Brain microvascular endothelial cell (primary cell): ENCODE data around the gene VEZF1.
"Not testable (repeated sequence)": the region's sequence is repeated elsewhere in the genome, so short reads cannot be mapped to it uniquely, and the experiment has no call there.

Experiments
- DNase-seq: peaks from one replicate; pipeline ENCODE4 v3.0.0-alpha.2; 2020
- H3K27ac ChIP-seq: fragments of 250-450 bp; sonication (Bioruptor Pico); 2 replicates; pipeline ENCODE4 v1.5.1; 2020; ENCODE audit warnings: mild to moderate bottlenecking, moderate library complexity
- H3K27me3 ChIP-seq: fragments of 250-450 bp; sonication (Bioruptor Pico); replicated peaks from 2 replicates; pipeline ENCODE4 v1.5.1; 2020; ENCODE audit warnings: mild to moderate bottlenecking
- H3K36me3 ChIP-seq: fragments of 250-450 bp; sonication (Bioruptor Pico); replicated peaks from 2 replicates; pipeline ENCODE4 v1.5.1; 2020; ENCODE audit warnings: mild to moderate bottlenecking
- H3K4me3 ChIP-seq: 2 replicates; pipeline ENCODE4 v1.5.1; 2011; ENCODE audit warnings: low read depth, mild to moderate bottlenecking, control low read depth, low read length, moderate library complexity
- CTCF ChIP-seq: IDR thresholded peaks from 2 replicates; pipeline ENCODE4 v1.5.1; 2011; ENCODE audit warnings: low read depth, mild to moderate bottlenecking, moderate library complexity, low read length, control low read depth, inconsistent platforms; ENCODE audit errors: missing control alignments
- in situ Hi-C: cut with HindIII; loops from 2 replicates; pipeline ENCODE4 v1.10.0; 2017; ENCODE audit warnings: low sequenced_read_pairs, low pct_ligation_motif_present

The VEZF1 gene

GRCh38 chr17:57982452-57983170, 5.4 kb downstream of the VEZF1 start:
- no peaks in the 10 kb centered on the region for H3K27me3 ChIP-seq
- H3K4me3 ChIP-seq = no peak overlapping the region
- no peak overlapping the region for H3K27ac ChIP-seq
- in situ Hi-C loops = no loop called here
- DNase-seq = no peak
- TF ChIP-seq CTCF = no peak
- peaks cover 17% of the 10 kb centered on the region for H3K36me3 ChIP-seq

GRCh38 chr17:57980522-57980921, 7.5 kb downstream of the VEZF1 start:
- in situ Hi-C loops = no loop called here
- Histone ChIP-seq H3K36me3 (peaks cover 26% of the 10 kb centered on the region), H3K27ac (no peak overlapping the region), H3K27me3 (no peaks in the 10 kb centered on the region), H3K4me3 (no peak overlapping the region)
- DNase-seq = no peak
- no peak for TF ChIP-seq CTCF

- in situ Hi-C loops = no loop called here
- TF ChIP-seq CTCF = no peak
- peaks cover 37% of the 10 kb centered on the region for H3K36me3 ChIP-seq
- DNase-seq = no peak
- H3K27ac ChIP-seq = no peak overlapping the region
- no peak overlapping the region for H3K4me3 ChIP-seq
- no peaks in the 10 kb centered on the region for H3K27me3 ChIP-seq
These were observed 9.0 kb downstream of the VEZF1 start for GRCh38 chr17:57979076-57979475.

GRCh38 chr17:57976594-57976993, 11.5 kb downstream of the VEZF1 start:
- Histone ChIP-seq H3K27ac (no peak overlapping the region), H3K36me3 (peaks cover 33% of the 10 kb centered on the region), H3K27me3 (no peaks in the 10 kb centered on the region), H3K4me3 (no peak overlapping the region)
- in situ Hi-C loops = no loop called here
- no peak for TF ChIP-seq CTCF
- DNase-seq = no peak

- H3K36me3 ChIP-seq = peaks cover 30% of the 10 kb centered on the region
- H3K27ac ChIP-seq = no peak overlapping the region
- in situ Hi-C loops = no loop called here
- H3K27me3 ChIP-seq = no peaks in the 10 kb centered on the region
- H3K4me3 ChIP-seq = no peak overlapping the region
- DNase-seq = no peak
- TF ChIP-seq CTCF = no peak
These were observed 13.0 kb downstream of the VEZF1 start for GRCh38 chr17:57975044-57975443.

GRCh38 chr17:57974053-57974824, 13.8 kb downstream of the VEZF1 start:
- in situ Hi-C loops, H3K27me3 ChIP-seq, H3K27ac ChIP-seq, DNase-seq, H3K4me3 ChIP-seq: not testable (repeated sequence)
- H3K36me3 ChIP-seq = peaks cover 28% of the 10 kb centered on the region
